HK-2 (cell line): Measurements from ENCODE around the gene L3MBTL2.

Source experiments
- DNase-seq: peaks from one replicate; pipeline ENCODE4 v3.0.0-alpha.2; 2018; ENCODE audit not compliant: unreplicated experiment

L3MBTL2 gene

DNA sequence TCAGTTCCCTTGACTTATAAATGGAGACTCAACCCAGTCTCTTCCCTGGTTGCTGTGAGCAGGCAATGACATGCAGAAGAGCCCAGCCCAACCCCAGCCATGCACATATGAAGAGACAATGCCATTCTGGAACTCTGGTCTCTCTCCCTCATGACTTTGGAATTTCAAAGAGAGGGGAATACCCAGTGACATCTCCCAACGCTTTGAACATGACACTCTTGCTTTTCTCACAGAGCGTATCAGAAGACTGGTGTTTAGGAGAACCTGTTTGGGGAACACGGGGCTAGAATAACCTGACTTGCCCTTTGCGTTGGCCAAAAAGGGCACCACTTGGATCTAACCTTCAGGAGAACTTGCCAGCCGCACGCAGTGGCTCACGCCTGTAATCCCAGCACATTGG is 68.0 kb downstream of the L3MBTL2 start:
- no peak for DNase-seq

DNA sequence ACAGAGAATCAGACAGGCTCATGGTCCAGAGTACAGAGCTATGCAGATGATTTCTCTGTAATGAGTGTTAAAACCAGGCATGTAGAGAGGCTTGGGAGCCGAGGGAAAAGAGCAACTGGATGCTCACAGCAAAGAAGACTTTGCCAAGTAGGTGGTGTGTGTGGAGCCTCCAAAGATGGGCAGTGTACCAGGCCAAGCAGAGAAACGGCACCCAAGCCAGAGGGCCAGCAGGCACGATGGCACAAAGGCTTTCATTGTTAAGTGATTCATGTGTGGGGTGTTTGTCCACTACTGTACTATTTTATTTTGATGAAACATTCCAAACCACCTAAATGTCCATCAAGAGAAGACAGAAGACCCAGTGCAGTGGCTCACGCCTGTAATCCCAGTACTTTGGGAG is 69.7 kb downstream of the L3MBTL2 start:
- DNase-seq, result no peak

DNA sequence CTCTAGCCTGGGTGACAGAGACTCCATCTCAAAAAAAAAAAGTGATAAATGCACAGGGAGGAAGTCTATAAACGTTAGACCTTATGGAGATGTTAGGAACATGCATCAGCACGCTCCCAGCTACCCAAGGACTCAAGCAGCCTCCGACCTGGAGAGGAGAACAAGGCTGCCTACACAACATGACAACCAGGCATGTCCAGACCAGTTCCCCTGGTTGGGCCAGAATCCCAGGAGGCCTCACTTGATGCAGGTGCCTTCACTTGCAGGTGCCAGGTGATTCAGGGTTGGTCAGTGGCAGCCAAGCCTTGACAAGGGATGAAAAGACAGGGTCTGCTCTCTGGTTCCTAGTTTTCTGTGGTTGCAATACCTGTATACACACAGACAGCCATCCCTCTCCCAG is 75.0 kb downstream of the L3MBTL2 start:
- no peak for DNase-seq

DNA sequence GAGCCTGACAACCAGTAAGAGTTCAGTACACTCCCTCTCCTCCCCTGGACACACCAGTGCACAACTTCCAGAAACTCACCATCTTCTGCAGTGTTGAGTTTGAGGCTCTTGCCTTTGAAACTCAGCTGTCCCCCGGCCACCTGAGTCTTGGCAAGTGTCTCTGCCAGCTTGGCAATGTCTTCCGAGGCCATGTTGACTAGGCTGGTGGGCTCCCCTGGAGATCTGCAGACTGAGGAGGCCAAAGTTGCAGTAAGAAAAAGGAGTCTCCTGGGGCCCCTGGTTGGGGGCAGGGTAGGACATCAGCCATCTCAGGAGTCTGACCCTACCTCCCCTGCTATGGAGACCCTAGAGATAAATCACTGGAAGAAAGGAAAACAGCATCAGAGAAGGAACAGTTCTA is 75.7 kb downstream of the L3MBTL2 start:
- no peak for DNase-seq
